KMS-11 (cell line): ENCODE measurements around the gene SLC25A26.

ENCODE experiments used
- H2AFZ ChIP-seq: fragments of 200-600 bp; sonication (generic); 2 replicates; pipeline ENCODE4 v1.6.1; 2016; ENCODE audit warnings: antibody characterized with exemption, mixed run types, low read depth
- H3K27ac ChIP-seq: fragments of 200-600 bp; sonication (generic); 2 replicates; pipeline ENCODE4 v1.6.1; 2016; ENCODE audit warnings: mild to moderate bottlenecking, mixed run types
- H3K27me3 ChIP-seq: fragments of 200-600 bp; sonication (generic); 2 replicates; pipeline ENCODE4 v1.6.1; 2017; ENCODE audit warnings: mild to moderate bottlenecking, low read depth, mixed run types, moderate library complexity; ENCODE audit not compliant: insufficient read depth
- H3K36me3 ChIP-seq: fragments of 200-600 bp; sonication (generic); 2 replicates; pipeline ENCODE4 v1.6.1; 2017; ENCODE audit warnings: mild to moderate bottlenecking, mixed run types; ENCODE audit not compliant: insufficient read depth
- H3K4me1 ChIP-seq: fragments of 200-600 bp; sonication (generic); 2 replicates; pipeline ENCODE4 v1.6.1; 2016; ENCODE audit warnings: mild to moderate bottlenecking, low read depth, mixed run types; ENCODE audit not compliant: poor library complexity, severe bottlenecking
- H3K4me2 ChIP-seq: fragments of 200-600 bp; sonication (generic); 2 replicates; pipeline ENCODE4 v1.7.0; 2016; ENCODE audit warnings: mild to moderate bottlenecking, mixed run types
- H3K4me3 ChIP-seq: fragments of 200-600 bp; sonication (generic); IDR thresholded peaks from 2 replicates; pipeline ENCODE4 v1.6.1; 2017; ENCODE audit warnings: low read depth, low read length, mixed read lengths; ENCODE audit not compliant: insufficient read depth
- H3K79me2 ChIP-seq: fragments of 200-600 bp; sonication (generic); 2 replicates; pipeline ENCODE4 v1.6.1; 2016; ENCODE audit warnings: low read depth, mixed run types; ENCODE audit not compliant: insufficient read depth
- H3K9ac ChIP-seq: fragments of 200-600 bp; sonication (generic); 2 replicates; pipeline ENCODE4 v1.6.1; 2016; ENCODE audit warnings: mild to moderate bottlenecking, mixed run types
- H4K20me1 ChIP-seq: fragments of 200-600 bp; sonication (generic); 2 replicates; pipeline ENCODE4 v1.6.1; 2016; ENCODE audit warnings: mild to moderate bottlenecking, mixed run types; ENCODE audit not compliant: insufficient read depth
- TF ChIP-seq, protein P1 (sequence below): fragments of 200-600 bp; sonication (generic); conservative IDR thresholded peaks from 2 replicates; pipeline ENCODE4 v1.6.1; 2017; ENCODE audit warnings: low read depth, mild to moderate bottlenecking, antibody characterized with exemption, low read length, moderate library complexity, mixed read lengths

Gene SLC25A26

GRCh38 chr3:66363148-66363547, 142.3 kb downstream of the SLC25A26 start:
- Histone ChIP-seq H3K4me2 (no peak overlapping the region), H3K4me1 (peaks cover 7% of the 10 kb centered on the region), H4K20me1 (no peaks in the 10 kb centered on the region), H3K27ac (no peak overlapping the region), H3K79me2 (no peaks in the 10 kb centered on the region), H3K4me3 (no peak overlapping the region), H3K27me3 (no peaks in the 10 kb centered on the region), H3K9ac (no peak overlapping the region), H3K36me3 (no peaks in the 10 kb centered on the region), H2AFZ (no peak overlapping the region)
- TF ChIP-seq, protein P1, sequence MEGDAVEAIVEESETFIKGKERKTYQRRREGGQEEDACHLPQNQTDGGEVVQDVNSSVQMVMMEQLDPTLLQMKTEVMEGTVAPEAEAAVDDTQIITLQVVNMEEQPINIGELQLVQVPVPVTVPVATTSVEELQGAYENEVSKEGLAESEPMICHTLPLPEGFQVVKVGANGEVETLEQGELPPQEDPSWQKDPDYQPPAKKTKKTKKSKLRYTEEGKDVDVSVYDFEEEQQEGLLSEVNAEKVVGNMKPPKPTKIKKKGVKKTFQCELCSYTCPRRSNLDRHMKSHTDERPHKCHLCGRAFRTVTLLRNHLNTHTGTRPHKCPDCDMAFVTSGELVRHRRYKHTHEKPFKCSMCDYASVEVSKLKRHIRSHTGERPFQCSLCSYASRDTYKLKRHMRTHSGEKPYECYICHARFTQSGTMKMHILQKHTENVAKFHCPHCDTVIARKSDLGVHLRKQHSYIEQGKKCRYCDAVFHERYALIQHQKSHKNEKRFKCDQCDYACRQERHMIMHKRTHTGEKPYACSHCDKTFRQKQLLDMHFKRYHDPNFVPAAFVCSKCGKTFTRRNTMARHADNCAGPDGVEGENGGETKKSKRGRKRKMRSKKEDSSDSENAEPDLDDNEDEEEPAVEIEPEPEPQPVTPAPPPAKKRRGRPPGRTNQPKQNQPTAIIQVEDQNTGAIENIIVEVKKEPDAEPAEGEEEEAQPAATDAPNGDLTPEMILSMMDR: no peak

DNA sequence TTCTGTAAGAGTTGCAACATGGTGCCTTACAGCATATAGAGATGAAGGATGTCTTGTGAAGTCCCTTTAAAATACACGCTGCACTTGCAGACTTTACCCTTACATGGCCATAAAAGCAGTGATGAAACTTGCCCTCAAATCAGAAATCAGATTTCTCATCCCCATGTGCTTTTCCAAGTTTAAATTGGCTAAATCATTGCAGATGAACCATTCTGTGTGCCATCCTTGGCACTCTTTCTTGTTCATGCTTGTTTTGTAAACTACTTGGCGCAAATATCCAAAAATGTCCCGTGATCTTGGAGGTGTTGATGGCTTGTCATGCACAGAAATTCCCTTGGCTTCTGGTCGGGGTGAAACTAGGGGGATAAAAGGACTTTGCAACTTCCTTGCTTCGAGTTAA, 144.3 kb downstream of the SLC25A26 start:
- no peak overlapping the region for H2AFZ ChIP-seq
- no peaks in the 10 kb centered on the region for H3K36me3 ChIP-seq
- H3K4me3 ChIP-seq: no peak overlapping the region
- peaks cover 7% of the 10 kb centered on the region for H3K4me1 ChIP-seq
- TF ChIP-seq, protein P1: no peak
- no peaks in the 10 kb centered on the region for H3K27me3 ChIP-seq
- H4K20me1 ChIP-seq: no peaks in the 10 kb centered on the region
- H3K9ac ChIP-seq: no peak overlapping the region
- H3K27ac ChIP-seq: no peak overlapping the region
- H3K79me2 ChIP-seq: no peaks in the 10 kb centered on the region
- H3K4me2 ChIP-seq: no peak overlapping the region

- Histone ChIP-seq H3K4me3 (no peak overlapping the region), H3K36me3 (no peaks in the 10 kb centered on the region), H2AFZ (no peak overlapping the region), H3K9ac (no peak overlapping the region), H3K4me2 (no peak overlapping the region), H3K4me1 (peaks cover 17% of the 10 kb centered on the region), H3K27me3 (no peaks in the 10 kb centered on the region), H3K79me2 (no peaks in the 10 kb centered on the region), H4K20me1 (no peaks in the 10 kb centered on the region), H3K27ac (no peak overlapping the region)
- TF ChIP-seq, protein P1: no peak
These were observed 145.9 kb downstream of the SLC25A26 start for GRCh38 chr3:66366747-66367146.

- no peak overlapping the region for H3K4me2 ChIP-seq
- TF ChIP-seq, protein P1: no peak
These were observed 147.2 kb downstream of the SLC25A26 start for GRCh38 chr3:66367979-66368378.

GRCh38 chr3:66370179-66370578, 149.4 kb downstream of the SLC25A26 start:
- Histone ChIP-seq H4K20me1 (no peaks in the 10 kb centered on the region), H3K27ac (no peak overlapping the region), H3K36me3 (no peaks in the 10 kb centered on the region), H3K4me1 (peaks cover 10% of the 10 kb centered on the region), H3K79me2 (no peaks in the 10 kb centered on the region), H3K27me3 (no peaks in the 10 kb centered on the region), H3K4me2 (no peak overlapping the region), H3K9ac (no peak overlapping the region), H3K4me3 (no peak overlapping the region), H2AFZ (no peak overlapping the region)
- TF ChIP-seq, protein P1: no peak

More at GRCh38 chr3:66367979-66368378, 147.2 kb downstream of the SLC25A26 start:
- Histone ChIP-seq H3K27ac (no peak overlapping the region), H3K4me1 (peaks cover 10% of the 10 kb centered on the region), H3K79me2 (no peaks in the 10 kb centered on the region), H3K36me3 (no peaks in the 10 kb centered on the region), H4K20me1 (no peaks in the 10 kb centered on the region), H2AFZ (no peak overlapping the region), H3K4me3 (no peak overlapping the region), H3K9ac (no peak overlapping the region), H3K27me3 (no peaks in the 10 kb centered on the region)
